B cell (primary cell): ENCODE measurements around the gene FOXS1. TPM values are rescaled to one million over a fixed set of nuclear protein-coding genes. Genes with fewer than 3 reads are reported as not detected.

Experiments
- ATAC-seq: fragments of 200-7000 bp; cut with Tn5 transposase; one replicate; pipeline ENCODE4 v1.10.0; 2021; ENCODE audit warnings: low read depth, mild to moderate bottlenecking, moderate number of reproducible peaks, moderate library complexity
- CTCF ChIA-PET: fragments of 350-600 bp; sonication (Branson Sonifier 250); formaldehyde crosslinking; loops from one replicate; lab custom pipeline; 2021; ENCODE audit warnings: antibody characterized with exemption, inconsistent platforms; lab: Charles Lee
- POLR2A ChIA-PET: fragments of 350-600 bp; sonication (Branson Sonifier 250); formaldehyde crosslinking; loops from one replicate; lab custom pipeline; 2021; ENCODE audit warnings: antibody characterized with exemption; lab: Charles Lee
- DNase-seq: peaks from one replicate; pipeline ENCODE4 v3.0.0; 2013
- H2AFZ ChIP-seq: 2 replicates; pipeline ENCODE4 v1.6.1; 2012; ENCODE audit warnings: mild to moderate bottlenecking, low read depth, low read length; ENCODE audit not compliant: insufficient read depth, poor library complexity, severe bottlenecking
- H3K27ac ChIP-seq, 2 donors: 1 replicate in 1 of 2; 2 replicates in 1 of 2; pipeline ENCODE4 v1.5.1; 2012 to 2013; ENCODE audit warnings: low read length in 2 of 2, mild to moderate bottlenecking in 2 of 2, moderate library complexity in 1 of 2
- H3K27me3 ChIP-seq, 4 experiments: fragments of 200-600 bp in 1 of 4; sonication (generic) in 1 of 4; replicated peaks in 1 of 4; 1 replicate in 2 of 4; 2 replicates in 2 of 4; pipeline versions ENCODE4 v1.6.1 to v1.7.0; 2013 to 2016; ENCODE audit warnings: low read length in 3 of 4, mild to moderate bottlenecking in 2 of 4, mixed read lengths in 1 of 4, moderate library complexity in 1 of 4; ENCODE audit not compliant: insufficient read depth in 4 of 4, control insufficient read depth in 3 of 4; ENCODE audit errors: control extremely low read depth in 1 of 4
- H3K36me3 ChIP-seq, 2 experiments: replicated peaks in 1 of 2; 1 replicate in 1 of 2; 2 replicates in 1 of 2; pipeline versions ENCODE4 v1.6.1 to v1.7.1; 2013; ENCODE audit warnings: low read length in 1 of 2; ENCODE audit not compliant: insufficient read depth in 2 of 2, control insufficient read depth in 1 of 2; ENCODE audit errors: control extremely low read depth in 1 of 2, extremely low read depth in 1 of 2
- H3K4me1 ChIP-seq, 2 donors: fragments of 200-600 bp in 1 of 2; sonication (generic) in 1 of 2; 1 replicate in 1 of 2; 2 replicates in 1 of 2; pipeline versions ENCODE4 v1.5.1 to v1.6.1; 2013 to 2017; ENCODE audit warnings: low read length in 2 of 2; ENCODE audit not compliant: control insufficient read depth in 2 of 2, insufficient read depth in 2 of 2
- H3K4me2 ChIP-seq: replicated peaks from 2 replicates; pipeline ENCODE3; 2012; ENCODE audit warnings: mild to moderate bottlenecking, low read depth, low read length; ENCODE audit not compliant: poor library complexity, severe bottlenecking
- H3K4me3 ChIP-seq, 5 experiments: fragments of 200-600 bp in 1 of 5; sonication (generic) in 1 of 5; 1 replicate in 3 of 5; 2 replicates in 2 of 5; pipeline versions ENCODE4 v1.5.1 to v1.7.0; 2011 to 2016; ENCODE audit warnings: low read length in 4 of 5, mild to moderate bottlenecking in 4 of 5, low read depth in 2 of 5, control low read depth in 1 of 5, moderate library complexity in 1 of 5; ENCODE audit not compliant: insufficient read depth in 1 of 5; ENCODE audit errors: control extremely low read depth in 1 of 5, extremely low read depth in 1 of 5
- H3K79me2 ChIP-seq: fragments of 200-600 bp; sonication (generic); one replicate; pipeline ENCODE4 v1.6.0; 2016; ENCODE audit warnings: low read length; ENCODE audit not compliant: control insufficient read depth, insufficient read depth
- H3K9ac ChIP-seq: fragments of 200-600 bp; sonication (generic); 2 replicates; pipeline ENCODE4 v1.6.1; 2017; ENCODE audit warnings: mild to moderate bottlenecking, low read length, moderate library complexity
- H3K9me3 ChIP-seq, 3 donors: one replicate each; pipeline versions ENCODE4 v1.6.1 to v1.7.1; 2013; ENCODE audit warnings: low read length in 2 of 3; ENCODE audit not compliant: control insufficient read depth in 2 of 3, insufficient read depth in 1 of 3; ENCODE audit errors: control extremely low read depth in 1 of 3
- H4K20me1 ChIP-seq: 2 replicates; pipeline ENCODE4 v1.6.0; 2012; ENCODE audit warnings: mild to moderate bottlenecking, low read length; ENCODE audit not compliant: insufficient read depth, control insufficient read depth, poor library complexity, severe bottlenecking
- H3K27ac Mint-ChIP-seq: one replicate; pipeline ENCODE4 v1.8.0; 2021; ENCODE audit warnings: mixed read lengths
- H3K27me3 Mint-ChIP-seq: one replicate; pipeline ENCODE4 v1.8.0; 2021; ENCODE audit warnings: mixed read lengths
- H3K4me1 Mint-ChIP-seq: one replicate; pipeline ENCODE4 v1.8.0; 2021; ENCODE audit warnings: mixed read lengths
- H3K4me3 Mint-ChIP-seq: one replicate; pipeline ENCODE4 v1.8.0; 2021; ENCODE audit warnings: mixed read lengths
- H3K9me3 Mint-ChIP-seq: one replicate; pipeline ENCODE4 v1.8.0; 2022; ENCODE audit warnings: mixed read lengths; ENCODE audit not compliant: insufficient read depth
- CTCF ChIP-seq: fragments of 200-600 bp; IDR thresholded peaks from one replicate; pipeline ENCODE4 v1.8.0; 2022; ENCODE audit warnings: antibody characterized with exemption, mild to moderate bottlenecking
- EZH2 ChIP-seq: IDR thresholded peaks from 2 replicates; pipeline ENCODE4 v1.6.1; 2012; ENCODE audit warnings: borderline replicate concordance, low read depth, mild to moderate bottlenecking, moderate library complexity, low read length; ENCODE audit not compliant: insufficient read depth, poor library complexity, severe bottlenecking
- WGBS: methylation state at CpG from one replicate; pipeline ENCODE4 v1.1.5; 2013; ENCODE audit warnings: missing lambda C conversion rate; ENCODE audit not compliant: insufficient coverage; 5-methylcytosine and 5-hydroxymethylcytosine counted together
- intact Hi-C: fragments of 100-400 bp; cut with micrococcal nuclease; formaldehyde crosslinking; loops from one replicate; pipeline ENCODE4 v1.10.0; 2022
- polyA plus RNA-seq: library from polyadenylated mRNA; depleted of rRNA; stranded (reverse); fragments of >200 nt; gene quantifications from 2 replicates; pipeline ENCODE4 v1.2.3, GENCODE V29; 2012
- total RNA-seq, 2 donors: library from RNA; stranded (reverse); fragments of 120-200 nt in 1 of 2; gene quantifications; 1 replicate in 1 of 2; 2 replicates in 1 of 2; pipeline versions ENCODE4 v1.2.3 to v1.2.4, GENCODE V29; 2013 to 2022

The FOXS1 gene
- total and polyA plus RNA-seq, 2 donors (not counting 1 experiment from before 2014, with no cell fraction given), result not detected

GRCh38 chr20:31862157-31862470 is 16.7 kb upstream of the FOXS1 start:
- TF ChIP-seq EZH2 (no peak), CTCF (no peak)
- intact Hi-C loops, result no loop called here
- CTCF ChIA-PET, result interaction anchor here (1.0 to 3.1 kb wide), 6 partner anchors 9 to 90 kb away, joined by 3 to 11 read pairs (median 4); partner anchors contain the start of gene PDRG1
- Mint-ChIP-seq H3K27me3 (peaks cover 5% of the 10 kb centered on the region), H3K4me3 (peak overlapping the region; percentile 75), H3K9me3 (no peaks in the 10 kb centered on the region), H3K27ac (no peak overlapping the region), H3K4me1 (peaks cover 29% of the 10 kb centered on the region)
- POLR2A ChIA-PET, result no interaction called here
- Histone ChIP-seq H3K27me3 (peaks cover 0 to 20% (median 10%) of the 10 kb centered on the region in 4 experiments), H2AFZ (no peak overlapping the region), H3K27ac (no peak overlapping the region), H3K9ac (no peak overlapping the region), H3K4me3 (no peak overlapping the region), H3K4me2 (peak overlapping the region; percentile 90), H3K79me2 (no peaks in the 10 kb centered on the region), H3K36me3 (no peaks in the 10 kb centered on the region), H3K9me3 (peaks cover 0 to 5% (median 0%) of the 10 kb centered on the region in 3 donors), H4K20me1 (peaks cover 6% of the 10 kb centered on the region), H3K4me1 (peaks cover 19 to 26% of the 10 kb centered on the region in 2 donors)
- ATAC-seq, result no peak
- 97% methylated on average over 4 of the region's 5 CpGs for WGBS
- DNase-seq, result no peak

- peaks cover 0 to 18% (median 10%) of the 10 kb centered on the region in 4 experiments for H3K27me3 ChIP-seq
Measured at GRCh38 chr20:31861385-31862156, 16.2 kb upstream of the FOXS1 start.

More at GRCh38 chr20:31861385-31862156, 16.2 kb upstream of the FOXS1 start:
- peaks cover 0 to 5% (median 0%) of the 10 kb centered on the region in 3 donors for H3K9me3 ChIP-seq
- Mint-ChIP-seq H3K4me1 (peaks cover 29% of the 10 kb centered on the region), H3K9me3 (no peaks in the 10 kb centered on the region), H3K4me3 (peak overlapping the region; percentile 75), H3K27me3 (peaks cover 5% of the 10 kb centered on the region), H3K27ac (peak overlapping the region; percentile 53)
- H3K9ac ChIP-seq, result peak overlapping the region; percentile 62
- ATAC-seq (peak; percentile 83), DNase-seq (peak; percentile 81)
- peak overlapping the region in 4 of 5 experiments; percentile 42 to 61 (median 54) for H3K4me3 ChIP-seq
- peaks cover 19 to 26% of the 10 kb centered on the region in 2 donors for H3K4me1 ChIP-seq
- H3K27ac ChIP-seq, result no peak overlapping the region
- POLR2A ChIA-PET, result no interaction called here
- intact Hi-C loops, result loop anchor here (1.0 kb wide), 2 partner anchors 9 to 19 kb away; partner anchors contain the start of genes DUSP15 and TTLL9
- CTCF ChIA-PET, result interaction anchor here (0.6 to 3.1 kb wide), 6 partner anchors 10 to 96 kb away, joined by 3 to 11 read pairs (median 3); partner anchors contain the start of gene PDRG1
- peak overlapping the region; percentile 90 for H3K4me2 ChIP-seq
- H2AFZ ChIP-seq, result peak overlapping the region; percentile 73
- no peaks in the 10 kb centered on the region for H3K36me3 ChIP-seq
- no peaks in the 10 kb centered on the region for H3K79me2 ChIP-seq
- WGBS, result 8% methylated on average over 52 of the region's 60 CpGs
- peaks cover 6% of the 10 kb centered on the region for H4K20me1 ChIP-seq
- TF ChIP-seq CTCF (no peak), EZH2 (no peak)
